ENCODE results near the gene FBXL4.

DNA sequence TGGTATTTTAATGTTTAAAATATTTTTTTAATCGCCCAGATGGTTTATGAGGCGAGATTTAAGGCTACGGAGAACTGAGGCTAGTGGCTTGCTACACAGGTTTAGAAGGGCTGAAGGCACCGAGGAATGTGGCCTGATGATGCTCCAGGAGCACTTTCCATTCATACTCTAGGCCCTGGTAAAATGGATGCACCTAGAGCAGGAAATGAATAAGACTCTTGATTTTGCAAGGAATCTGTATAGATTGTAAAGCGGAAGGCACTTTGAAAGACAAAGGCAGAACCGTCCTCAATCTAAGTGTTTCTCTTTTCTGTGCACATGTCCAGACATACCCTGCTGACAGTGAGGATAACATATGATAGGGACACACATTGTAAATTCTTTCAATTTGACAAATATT lies 83.2 kb downstream of the FBXL4 start:
- TF ChIP-seq, protein P1, sequence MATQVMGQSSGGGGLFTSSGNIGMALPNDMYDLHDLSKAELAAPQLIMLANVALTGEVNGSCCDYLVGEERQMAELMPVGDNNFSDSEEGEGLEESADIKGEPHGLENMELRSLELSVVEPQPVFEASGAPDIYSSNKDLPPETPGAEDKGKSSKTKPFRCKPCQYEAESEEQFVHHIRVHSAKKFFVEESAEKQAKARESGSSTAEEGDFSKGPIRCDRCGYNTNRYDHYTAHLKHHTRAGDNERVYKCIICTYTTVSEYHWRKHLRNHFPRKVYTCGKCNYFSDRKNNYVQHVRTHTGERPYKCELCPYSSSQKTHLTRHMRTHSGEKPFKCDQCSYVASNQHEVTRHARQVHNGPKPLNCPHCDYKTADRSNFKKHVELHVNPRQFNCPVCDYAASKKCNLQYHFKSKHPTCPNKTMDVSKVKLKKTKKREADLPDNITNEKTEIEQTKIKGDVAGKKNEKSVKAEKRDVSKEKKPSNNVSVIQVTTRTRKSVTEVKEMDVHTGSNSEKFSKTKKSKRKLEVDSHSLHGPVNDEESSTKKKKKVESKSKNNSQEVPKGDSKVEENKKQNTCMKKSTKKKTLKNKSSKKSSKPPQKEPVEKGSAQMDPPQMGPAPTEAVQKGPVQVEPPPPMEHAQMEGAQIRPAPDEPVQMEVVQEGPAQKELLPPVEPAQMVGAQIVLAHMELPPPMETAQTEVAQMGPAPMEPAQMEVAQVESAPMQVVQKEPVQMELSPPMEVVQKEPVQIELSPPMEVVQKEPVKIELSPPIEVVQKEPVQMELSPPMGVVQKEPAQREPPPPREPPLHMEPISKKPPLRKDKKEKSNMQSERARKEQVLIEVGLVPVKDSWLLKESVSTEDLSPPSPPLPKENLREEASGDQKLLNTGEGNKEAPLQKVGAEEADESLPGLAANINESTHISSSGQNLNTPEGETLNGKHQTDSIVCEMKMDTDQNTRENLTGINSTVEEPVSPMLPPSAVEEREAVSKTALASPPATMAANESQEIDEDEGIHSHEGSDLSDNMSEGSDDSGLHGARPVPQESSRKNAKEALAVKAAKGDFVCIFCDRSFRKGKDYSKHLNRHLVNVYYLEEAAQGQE (IDR thresholded peaks at IDR 0.05; ENCODE audit: insufficient read depth in 1 of 2, low read depth in 2 of 2, low read length in 2 of 2): no peak
- TF ChIP-seq POLR2AphosphoS5 (IDR thresholded peaks at IDR 0.05; ENCODE audit: low read depth, low read length) (no peak), FOXP2 (optimal IDR thresholded peaks at IDR 0.05; ENCODE audit: borderline replicate concordance, extremely low read depth, extremely low read length, insufficient read depth) (no peak), SIN3A (IDR thresholded peaks at IDR 0.05; ENCODE audit: borderline replicate concordance, insufficient read depth, low read length) (no peak), TAF1 (IDR thresholded peaks at IDR 0.05; ENCODE audit: borderline replicate concordance, insufficient read depth, low read length) (no peak)

All from PFSK-1 (cell line).